Endothelial cell of umbilical vein (primary cell): ENCODE data around the gene TOP1. TPM values are rescaled to one million over a fixed set of nuclear protein-coding genes. Genes with fewer than 3 reads are reported as not detected.

ENCODE experiments used
- BruUV-seq: library from RNA; stranded (reverse); fragments of 400-500 nt; replicated peaks from 2 replicates; lab custom pipeline; 2021; lab: Mats Ljungman, UMichigan
- CTCF ChIA-PET: fragments of 300-600, 350-600 bp; sonication (Branson Sonifier 250); formaldehyde crosslinking; loops from one replicate; lab custom pipeline; 2021; ENCODE audit warnings: antibody characterized with exemption, inconsistent platforms; lab: Charles Lee
- POLR2A ChIA-PET: fragments of 300-600, 350-600 bp; sonication (Branson Sonifier 250); formaldehyde crosslinking; loops from one replicate; lab custom pipeline; 2021; ENCODE audit warnings: antibody characterized with exemption, inconsistent platforms; lab: Charles Lee
- DNase-seq: peaks from one replicate; pipeline ENCODE4 v3.0.0-alpha.2; 2011; ENCODE audit warnings: low read depth, low spot score
- FAIRE-seq: peaks from 2 replicates; lab custom pipeline; 2011; peaks lifted over from hg19 to GRCh38; lab: Jason Lieb, UNC
- H2AFZ ChIP-seq: 2 replicates; pipeline ENCODE4 v1.6.0; 2012; ENCODE audit warnings: low read depth, low read length, control low read depth, inconsistent platforms
- H3K27ac ChIP-seq: 2 replicates; pipeline ENCODE4 v1.5.1; 2011; ENCODE audit warnings: low read depth, mild to moderate bottlenecking, control low read depth, low read length, moderate library complexity; ENCODE audit not compliant: insufficient read depth
- H3K27me3 ChIP-seq, 2 experiments: 2 replicates each; pipeline versions ENCODE4 v1.6.0 to v1.6.1; 2011; ENCODE audit warnings: low read length in 2 of 2, mixed read lengths in 1 of 2; ENCODE audit not compliant: control insufficient read depth in 2 of 2, insufficient read depth in 2 of 2
- H3K36me3 ChIP-seq, 2 experiments: 2 replicates in 1 of 2; 3 replicates in 1 of 2; pipeline ENCODE4 v1.5.1; 2011; ENCODE audit warnings: low read length in 2 of 2, mild to moderate bottlenecking in 1 of 2, moderate library complexity in 1 of 2; ENCODE audit not compliant: control insufficient read depth in 2 of 2, insufficient read depth in 2 of 2; ENCODE audit errors: extremely low read depth in 1 of 2
- H3K4me1 ChIP-seq: 3 replicates; pipeline ENCODE4 v1.5.1; 2011; ENCODE audit warnings: mild to moderate bottlenecking, low read length; ENCODE audit not compliant: control insufficient read depth, insufficient read depth; ENCODE audit errors: extremely low read depth
- H3K4me2 ChIP-seq: 2 replicates; pipeline ENCODE4 v1.6.1; 2011; ENCODE audit warnings: low read length, control low read depth, mixed read lengths; ENCODE audit not compliant: insufficient read depth
- H3K4me3 ChIP-seq, 3 experiments: fragments of 200-600 bp in 1 of 3; sonication (generic), shearing (Covaris generic) in 1 of 3; replicated peaks in 1 of 3; 2 replicates each; pipeline ENCODE4 v1.5.1; 2011 to 2016; ENCODE audit warnings: control low read depth in 3 of 3, low read length in 3 of 3, mild to moderate bottlenecking in 2 of 3, inconsistent platforms in 1 of 3, low read depth in 1 of 3, moderate library complexity in 1 of 3; ENCODE audit not compliant: insufficient read depth in 1 of 3
- H3K79me2 ChIP-seq: 2 replicates; pipeline ENCODE4 v1.6.0; 2012; ENCODE audit warnings: low read length, inconsistent platforms; ENCODE audit not compliant: control insufficient read depth, insufficient read depth
- H3K9ac ChIP-seq: replicated peaks from 2 replicates; pipeline ENCODE3; 2011; ENCODE audit warnings: low read length, control low read depth; ENCODE audit not compliant: insufficient read depth; ENCODE audit errors: extremely low read depth
- H3K9me1 ChIP-seq: replicated peaks from 3 replicates; pipeline ENCODE4 v1.6.0; 2011; ENCODE audit warnings: mild to moderate bottlenecking, low read length; ENCODE audit not compliant: control insufficient read depth, insufficient read depth; ENCODE audit errors: extremely low read depth
- H3K9me3 ChIP-seq: replicated peaks from 2 replicates; pipeline ENCODE4 v1.5.1; 2012; ENCODE audit warnings: low read length, inconsistent platforms; ENCODE audit not compliant: control insufficient read depth, insufficient read depth
- H4K20me1 ChIP-seq: replicated peaks from 2 replicates; pipeline ENCODE3; 2011; ENCODE audit warnings: mild to moderate bottlenecking, low read length; ENCODE audit not compliant: control insufficient read depth, insufficient read depth; ENCODE audit errors: extremely low read depth
- EZH2 ChIP-seq: IDR thresholded peaks from 2 replicates; pipeline ENCODE4 v1.6.1; 2012; ENCODE audit warnings: borderline replicate concordance, low read depth, mild to moderate bottlenecking, moderate library complexity, low read length, inconsistent platforms; ENCODE audit not compliant: severe bottlenecking
- FOS ChIP-seq: IDR thresholded peaks from 2 replicates; pipeline ENCODE4 v1.6.1; 2011; ENCODE audit warnings: mild to moderate bottlenecking, low read length, moderate library complexity, borderline replicate concordance; ENCODE audit not compliant: insufficient read depth
- JUN ChIP-seq: IDR thresholded peaks from 2 replicates; pipeline ENCODE4 v1.6.1; 2011; ENCODE audit warnings: borderline replicate concordance, low read depth; ENCODE audit not compliant: insufficient read length, insufficient read depth
- MYC ChIP-seq: IDR thresholded peaks from one replicate; pipeline ENCODE4 v1.6.1; 2011; ENCODE audit warnings: mild to moderate bottlenecking, low read depth, low read length
- POLR2A ChIP-seq: IDR thresholded peaks from 2 replicates; pipeline ENCODE4 v1.6.1; 2012; ENCODE audit warnings: low read depth, mild to moderate bottlenecking, control low read depth, low read length
- dilution Hi-C: fragments of 300-500 bp; cut with MboI; formaldehyde crosslinking; loops from one replicate; pipeline ENCODE4 v1.15.0; 2019; ENCODE audit warnings: low sequenced_read_pairs; ENCODE audit not compliant: extremely low pct_ligation_motif_present
- intact Hi-C: fragments of 100-400 bp; cut with micrococcal nuclease; formaldehyde crosslinking; loops from one replicate; pipeline ENCODE4 v1.10.0; 2022
- polyA plus RNA-seq, 4 experiments: library from polyadenylated mRNA; depleted of rRNA in 3 of 4; stranded (reverse) in 3 of 4; unstranded in 1 of 4; fragments of >200 nt; gene quantifications; 2 replicates each; pipeline versions ENCODE4 v1.2.1 to v1.2.3, GENCODE V29; 2011 to 2012; ENCODE audit warnings: missing spikeins in 1 of 4
- total RNA-seq: library from RNA; stranded (reverse); gene quantifications from 2 replicates; pipeline ENCODE4 v1.2.3, GENCODE V29; 2021
- TF ChIP-seq, protein P1 (sequence below): IDR thresholded peaks from 2 replicates; pipeline ENCODE4 v1.6.1; 2011; ENCODE audit not compliant: insufficient read depth, insufficient read length

Gene TOP1
- total and polyA plus RNA-seq, 2 donors (not counting 3 experiments of a cell fraction or from before 2014, with no cell fraction given) = 7.0 to 77.4 TPM

DNA sequence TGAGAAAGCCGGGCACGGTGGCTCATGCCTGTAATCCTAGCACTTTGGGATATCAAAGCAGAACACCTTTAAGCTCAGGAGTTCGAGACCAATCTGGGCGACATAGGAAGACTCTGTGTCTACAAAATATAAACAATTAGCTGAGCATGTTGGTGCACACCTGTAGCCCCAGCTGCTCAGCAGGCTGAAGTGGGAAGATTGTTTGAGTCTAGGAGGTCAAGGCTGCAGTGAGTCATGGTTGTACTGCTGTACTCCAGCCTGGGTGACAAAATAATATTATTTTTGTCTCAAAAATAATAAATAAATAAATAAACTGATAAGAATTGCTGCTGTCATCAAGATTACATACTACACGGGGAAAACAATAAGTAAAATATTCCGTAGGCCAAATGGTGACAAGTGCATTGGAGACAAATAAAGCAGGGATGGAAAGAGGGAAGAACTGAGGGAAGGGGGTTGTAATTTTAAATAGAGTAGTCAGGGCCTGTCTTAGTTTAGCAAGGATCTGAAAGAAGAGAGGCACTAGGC, 14.0 kb upstream of the TOP1 start:
- intact Hi-C loops = no loop called here
- Histone ChIP-seq H3K4me2 (no peak overlapping the region), H3K79me2 (no peaks in the 10 kb centered on the region), H3K4me1 (peaks cover 17% of the 10 kb centered on the region), H3K9me1 (no peaks in the 10 kb centered on the region), H3K9ac (no peak overlapping the region), H3K9me3 (no peaks in the 10 kb centered on the region), H4K20me1 (no peaks in the 10 kb centered on the region), H3K4me3 (no peak overlapping the region), H3K27ac (no peak overlapping the region), H2AFZ (no peak overlapping the region), H3K27me3 (no peaks in the 10 kb centered on the region), H3K36me3 (no peaks in the 10 kb centered on the region)
- no TSS peak for BruUV-seq
- FAIRE-seq (peak; percentile 55), DNase-seq (peak; percentile 42)
- ChIA-PET POLR2A (no interaction called here), CTCF (interaction anchor here (1.4 kb wide), 1 partner anchor 24 kb away, joined by 5 read pairs; no protein-coding TSS in a partner anchor)
- dilution Hi-C loops = no loop called here
- peak; percentile 28 for TF ChIP-seq FOS
- TF ChIP-seq, protein P1, sequence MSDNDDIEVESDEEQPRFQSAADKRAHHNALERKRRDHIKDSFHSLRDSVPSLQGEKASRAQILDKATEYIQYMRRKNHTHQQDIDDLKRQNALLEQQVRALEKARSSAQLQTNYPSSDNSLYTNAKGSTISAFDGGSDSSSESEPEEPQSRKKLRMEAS = no peak

DNA sequence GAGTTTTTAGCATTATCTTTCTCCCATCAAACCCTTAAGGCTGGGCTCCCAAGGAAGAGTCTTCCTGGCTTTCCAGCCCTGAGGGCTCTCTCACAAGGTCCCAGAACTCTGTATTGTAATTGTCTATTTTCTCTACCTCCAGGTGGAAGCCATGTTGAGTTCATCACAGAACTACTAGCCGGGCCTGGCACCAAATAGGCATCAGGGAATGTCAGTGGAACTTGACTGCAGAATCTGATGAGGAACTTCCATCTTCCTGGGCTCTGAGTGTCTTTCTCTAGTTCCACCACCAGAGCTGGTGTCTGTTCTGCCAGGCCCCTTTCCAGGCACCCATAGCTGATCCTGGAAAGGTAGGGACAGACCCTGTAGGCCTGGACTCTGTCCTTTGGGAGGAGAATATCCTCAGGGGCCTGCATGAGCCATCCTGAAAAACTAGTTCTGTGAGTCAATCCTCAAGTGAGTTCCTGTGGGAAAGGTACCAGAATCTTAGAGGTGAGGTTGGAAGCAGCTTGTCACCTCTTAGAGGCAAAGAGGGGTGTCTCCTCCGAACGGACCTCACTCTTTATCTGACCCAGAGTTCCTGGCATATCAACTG, 11.1 kb upstream of the TOP1 start:
- H3K9me1 ChIP-seq = no peaks in the 10 kb centered on the region
- H2AFZ ChIP-seq = no peak overlapping the region
- no TSS peak for BruUV-seq
- dilution Hi-C loops (no loop called here), intact Hi-C loops (no loop called here)
- H3K9me3 ChIP-seq = no peaks in the 10 kb centered on the region
- peaks cover 8% of the 10 kb centered on the region for H3K4me1 ChIP-seq
- no peak overlapping the region for H3K9ac ChIP-seq
- ChIA-PET CTCF (interaction anchor here (0.9 to 1.2 kb wide), 2 partner anchors 14 to 27 kb away, joined by 3 read pairs; no protein-coding TSS in a partner anchor), POLR2A (no interaction called here)
- FAIRE-seq (no peak), DNase-seq (no peak)
- H3K27ac ChIP-seq = no peak overlapping the region
- H3K36me3 ChIP-seq = no peaks in the 10 kb centered on the region
- H3K79me2 ChIP-seq = no peaks in the 10 kb centered on the region
- no peaks in the 10 kb centered on the region for H3K27me3 ChIP-seq
- TF ChIP-seq MYC (no peak), FOS (no peak), JUN (no peak), POLR2A (no peak), EZH2 (no peak)
- TF ChIP-seq, protein P1 = no peak
- no peak overlapping the region for H3K4me3 ChIP-seq
- H3K4me2 ChIP-seq = no peak overlapping the region
- no peaks in the 10 kb centered on the region for H4K20me1 ChIP-seq
